HUES64 (cell line): ENCODE measurements around the gene POU1F1. TPM values are rescaled to one million over a fixed set of nuclear protein-coding genes. Genes with fewer than 3 reads are reported as not detected.
"Not testable (repeated sequence)": the region's sequence is repeated elsewhere in the genome, so short reads cannot be mapped to it uniquely, and the experiment has no call there.

ENCODE experiments used
- H3K27ac ChIP-seq: 2 replicates; pipeline ENCODE4 v1.7.0; 2013; ENCODE audit warnings: low read depth, low read length, inconsistent platforms
- H3K27me3 ChIP-seq: 2 replicates; pipeline ENCODE4 v1.6.1; 2013; ENCODE audit warnings: mild to moderate bottlenecking, low read length; ENCODE audit not compliant: insufficient read depth
- H3K36me3 ChIP-seq: 2 replicates; pipeline ENCODE4 v1.6.1; 2013; ENCODE audit warnings: mild to moderate bottlenecking, low read length; ENCODE audit not compliant: insufficient read depth
- H3K4me1 ChIP-seq: 2 replicates; pipeline ENCODE4 v1.6.1; 2013; ENCODE audit warnings: mild to moderate bottlenecking, low read length, moderate library complexity; ENCODE audit not compliant: insufficient read depth
- H3K4me3 ChIP-seq: 2 replicates; pipeline ENCODE4 v1.5.1; 2013; ENCODE audit warnings: mild to moderate bottlenecking, low read length, moderate library complexity
- H3K9ac ChIP-seq: 2 replicates; pipeline ENCODE4 v1.6.1; 2013; ENCODE audit warnings: mild to moderate bottlenecking, low read depth, low read length
- H3K9me3 ChIP-seq: 2 replicates; pipeline ENCODE4 v1.6.1; 2013; ENCODE audit warnings: low read depth, low read length; ENCODE audit not compliant: insufficient read depth
- WGBS: fragments of 150-250, 120-280 bp; methylation state at CpG from one replicate; pipeline ENCODE4 v1.1.7; 2013; ENCODE audit warnings: missing lambda C conversion rate; 5-methylcytosine and 5-hydroxymethylcytosine counted together
- polyA plus RNA-seq, 2 experiments: library from polyadenylated mRNA; stranded (reverse); fragments of 50-300 nt; gene quantifications; one replicate each; pipeline ENCODE4 v1.2.3, GENCODE V29; 2013

Gene POU1F1
- not detected for polyA plus RNA-seq (2013, experiment 1 of 2)
- polyA plus RNA-seq (2013, experiment 2 of 2) = not detected

- no peaks in the 10 kb centered on the region for H3K9me3 ChIP-seq
- H3K27ac ChIP-seq = no peak within 1 kb of the TSS
- no peak within 1 kb of the TSS for H3K4me3 ChIP-seq
- H3K9ac ChIP-seq = no peak within 1 kb of the TSS
- 94% methylated on average over 4 of the region's 6 CpGs for WGBS
- H3K27me3 ChIP-seq = no peaks in the 10 kb centered on the region
- no peaks in the 10 kb centered on the region for H3K4me1 ChIP-seq
- no peaks in the 10 kb centered on the region for H3K36me3 ChIP-seq
Measured at GRCh38 chr3:87276484-87276883, at the start of gene POU1F1. TSS of gene POU1F1 (minus strand) at chr3:87276584. CDS start at chr3:87276462, 122 bp downstream.

DNA sequence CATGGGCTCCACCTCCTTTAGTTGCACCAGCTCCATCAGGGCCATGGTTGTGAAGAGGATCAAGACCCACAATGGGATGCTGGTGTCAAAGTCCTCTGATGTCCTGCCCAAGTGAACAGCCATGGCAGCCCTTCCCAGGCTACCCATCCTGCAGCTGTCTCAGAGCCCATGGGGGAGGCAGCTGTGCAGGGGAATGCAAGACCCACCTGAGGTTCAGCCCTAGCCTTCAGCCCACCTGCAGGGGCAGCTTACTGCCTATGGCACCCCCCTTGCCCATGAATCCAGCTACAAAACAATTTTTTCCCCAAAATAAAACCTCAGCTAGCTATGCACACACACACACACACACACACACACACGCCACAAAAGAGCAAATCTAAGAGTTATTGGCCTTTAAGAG is 48.2 kb upstream of the POU1F1 start:
- no peak overlapping the region for H3K27ac ChIP-seq
- H3K27me3 ChIP-seq = no peaks in the 10 kb centered on the region
- H3K4me1 ChIP-seq = no peaks in the 10 kb centered on the region
- H3K36me3 ChIP-seq = no peaks in the 10 kb centered on the region
- H3K9ac ChIP-seq = no peak overlapping the region
- no peak overlapping the region for H3K4me3 ChIP-seq
- no CpG with 5 or more reads among the region's 1 CpG for WGBS
- no peaks in the 10 kb centered on the region for H3K9me3 ChIP-seq

GRCh38 chr3:87320756-87321626 is 44.6 kb upstream of the POU1F1 start:
- WGBS = 95% methylated on average over 6 of the region's 7 CpGs
- no peak overlapping the region for H3K27ac ChIP-seq
- no peak overlapping the region for H3K9ac ChIP-seq
- no peaks in the 10 kb centered on the region for H3K4me1 ChIP-seq
- H3K4me3 ChIP-seq = no peak overlapping the region
- H3K27me3 ChIP-seq = no peaks in the 10 kb centered on the region
- no peaks in the 10 kb centered on the region for H3K9me3 ChIP-seq
- H3K36me3 ChIP-seq = no peaks in the 10 kb centered on the region

GRCh38 chr3:87318617-87319021 is 42.2 kb upstream of the POU1F1 start:
- H3K27me3 ChIP-seq = no peaks in the 10 kb centered on the region
- H3K4me1 ChIP-seq = no peaks in the 10 kb centered on the region
- H3K36me3 ChIP-seq = no peaks in the 10 kb centered on the region
- H3K9ac ChIP-seq = no peak overlapping the region
- H3K9me3 ChIP-seq = no peaks in the 10 kb centered on the region
- 89% methylated on average over 2 of the region's 2 CpGs for WGBS
- no peak overlapping the region for H3K4me3 ChIP-seq
- no peak overlapping the region for H3K27ac ChIP-seq

- Histone ChIP-seq H3K9ac (no peak overlapping the region), H3K4me3 (no peak overlapping the region), H3K4me1 (no peaks in the 10 kb centered on the region), H3K9me3 (no peaks in the 10 kb centered on the region), H3K27ac (no peak overlapping the region), H3K36me3 (no peaks in the 10 kb centered on the region), H3K27me3 (no peaks in the 10 kb centered on the region)
- 100% methylated on average over 2 of the region's 4 CpGs for WGBS
Measured at GRCh38 chr3:87317779-87318178, 41.4 kb upstream of the POU1F1 start.

GRCh38 chr3:87313641-87314040 is 37.3 kb upstream of the POU1F1 start:
- 79% methylated on average over 1 of the region's 1 CpG for WGBS
- no peaks in the 10 kb centered on the region for H3K36me3 ChIP-seq
- no peak overlapping the region for H3K9ac ChIP-seq
- H3K4me1 ChIP-seq = no peaks in the 10 kb centered on the region
- no peaks in the 10 kb centered on the region for H3K9me3 ChIP-seq
- no peak overlapping the region for H3K27ac ChIP-seq
- no peaks in the 10 kb centered on the region for H3K27me3 ChIP-seq
- no peak overlapping the region for H3K4me3 ChIP-seq

GRCh38 chr3:87311309-87311708 is 34.9 kb upstream of the POU1F1 start:
- no peaks in the 10 kb centered on the region for H3K36me3 ChIP-seq
- H3K4me1 ChIP-seq = no peaks in the 10 kb centered on the region
- WGBS = 100% methylated on average over 1 of the region's 1 CpG
- H3K4me3 ChIP-seq = no peak overlapping the region
- H3K9ac ChIP-seq = no peak overlapping the region
- no peaks in the 10 kb centered on the region for H3K9me3 ChIP-seq
- no peaks in the 10 kb centered on the region for H3K27me3 ChIP-seq
- no peak overlapping the region for H3K27ac ChIP-seq

- no peaks in the 10 kb centered on the region for H3K4me1 ChIP-seq
- H3K9me3 ChIP-seq = no peaks in the 10 kb centered on the region
- H3K36me3 ChIP-seq = no peaks in the 10 kb centered on the region
- 42% methylated on average over 2 of the region's 3 CpGs for WGBS
- no peak overlapping the region for H3K4me3 ChIP-seq
- no peak overlapping the region for H3K9ac ChIP-seq
- no peaks in the 10 kb centered on the region for H3K27me3 ChIP-seq
- H3K27ac ChIP-seq = 0 out of 2 replicates have a peak overlapping the region, but pooled peaks have one; percentile 22
Measured at GRCh38 chr3:87309601-87310000, 33.2 kb upstream of the POU1F1 start.

DNA sequence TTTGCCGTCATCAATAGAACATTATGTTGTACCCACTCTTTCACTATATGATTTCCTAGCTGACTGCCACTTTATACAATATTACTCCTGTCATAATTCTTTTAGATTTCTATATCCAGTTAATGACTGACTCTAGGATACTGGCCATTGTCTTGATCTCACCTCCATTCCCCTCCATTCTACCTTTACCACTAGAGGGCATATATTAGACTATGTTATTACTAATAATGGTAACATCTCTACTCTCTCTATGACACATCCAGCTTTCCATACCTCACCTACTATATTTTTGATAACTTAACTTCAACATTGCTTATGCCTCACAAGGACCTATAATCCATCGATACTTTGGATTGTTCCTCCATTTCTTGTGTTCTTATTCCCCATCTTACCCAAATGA is 31.4 kb upstream of the POU1F1 start:
- no peak overlapping the region for H3K9ac ChIP-seq
- H3K27ac ChIP-seq = no peak overlapping the region
- WGBS = 95% methylated on average over 2 of the region's 2 CpGs
- H3K36me3 ChIP-seq = no peaks in the 10 kb centered on the region
- H3K4me1 ChIP-seq = no peaks in the 10 kb centered on the region
- H3K4me3 ChIP-seq = no peak overlapping the region
- no peaks in the 10 kb centered on the region for H3K9me3 ChIP-seq
- no peaks in the 10 kb centered on the region for H3K27me3 ChIP-seq

- no peak overlapping the region for H3K27ac ChIP-seq
- H3K4me3 ChIP-seq = no peak overlapping the region
- H3K9me3 ChIP-seq = no peaks in the 10 kb centered on the region
- H3K36me3 ChIP-seq = no peaks in the 10 kb centered on the region
- WGBS = 95% methylated on average over 2 of the region's 3 CpGs
- H3K4me1 ChIP-seq = no peaks in the 10 kb centered on the region
- no peaks in the 10 kb centered on the region for H3K27me3 ChIP-seq
- no peak overlapping the region for H3K9ac ChIP-seq
Measured at GRCh38 chr3:87305517-87305916, 29.1 kb upstream of the POU1F1 start.

DNA sequence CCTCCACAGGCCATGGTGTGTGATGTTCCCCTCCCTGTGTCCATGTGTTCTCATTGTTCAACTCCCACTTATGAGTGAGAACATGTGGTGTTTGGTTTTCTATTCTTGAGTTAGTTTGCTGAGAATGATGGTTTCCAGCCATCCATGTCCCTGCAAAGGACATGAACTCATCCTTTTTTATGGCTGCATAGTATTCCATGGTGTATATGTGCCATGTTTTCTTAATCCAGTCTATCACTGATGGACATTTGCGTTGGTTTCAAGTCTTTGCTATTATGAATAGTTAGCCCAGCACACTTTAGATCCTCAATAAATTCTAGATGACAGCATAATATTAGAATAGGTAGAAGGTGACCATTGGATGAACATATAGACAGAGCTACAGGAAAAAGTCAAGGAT is 28.6 kb upstream of the POU1F1 start:
- not testable (repeated sequence) for H3K4me3 ChIP-seq, H3K36me3 ChIP-seq, H3K4me1 ChIP-seq, H3K9me3 ChIP-seq, H3K27me3 ChIP-seq, H3K9ac ChIP-seq, H3K27ac ChIP-seq
- 100% methylated on average over 1 of the region's 1 CpG for WGBS
